Measurements from ENCODE around the gene GM2A. TPM values are rescaled to one million over a fixed set of nuclear protein-coding genes. Genes with fewer than 3 reads are reported as not detected.
A peak's percentile ranks its signal among the peaks of the same experiment; 100 is the strongest.

Gene GM2A
- polyA plus RNA-seq, 1 experiment, result 12.7 TPM

DNA sequence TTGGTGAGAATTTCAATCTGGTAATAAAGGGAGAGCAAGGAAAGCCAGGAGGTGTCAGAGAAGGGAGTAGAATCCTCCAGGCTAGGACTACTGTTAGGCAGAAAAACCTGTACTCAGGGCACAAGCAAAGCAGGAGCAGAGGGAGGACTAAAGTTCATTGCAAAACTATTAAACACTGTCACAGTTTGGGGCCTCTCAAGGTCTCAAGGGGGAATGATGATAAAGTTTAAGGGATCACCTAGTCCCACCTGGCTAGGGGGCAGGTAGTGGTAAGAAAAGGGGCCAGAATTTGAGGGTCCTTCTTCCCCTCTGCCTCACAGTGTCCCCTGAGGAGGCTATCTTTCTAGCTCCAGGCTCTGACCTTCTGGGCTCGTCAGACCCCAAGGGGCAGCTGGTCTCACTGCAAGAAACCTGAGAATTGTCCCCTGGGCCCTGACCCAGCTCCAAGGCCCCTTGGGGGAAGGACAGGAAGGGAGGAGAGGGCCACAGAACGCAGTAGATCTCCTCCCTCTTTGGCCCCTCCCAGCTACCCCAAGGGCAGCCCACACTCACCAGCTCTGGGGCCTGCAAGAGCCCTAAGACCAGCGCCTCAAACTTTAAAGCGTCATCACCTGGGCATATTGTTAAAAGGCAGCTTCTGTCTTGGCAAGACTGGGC lies 30.1 kb upstream of the GM2A start:
- TF ChIP-seq, protein P1, sequence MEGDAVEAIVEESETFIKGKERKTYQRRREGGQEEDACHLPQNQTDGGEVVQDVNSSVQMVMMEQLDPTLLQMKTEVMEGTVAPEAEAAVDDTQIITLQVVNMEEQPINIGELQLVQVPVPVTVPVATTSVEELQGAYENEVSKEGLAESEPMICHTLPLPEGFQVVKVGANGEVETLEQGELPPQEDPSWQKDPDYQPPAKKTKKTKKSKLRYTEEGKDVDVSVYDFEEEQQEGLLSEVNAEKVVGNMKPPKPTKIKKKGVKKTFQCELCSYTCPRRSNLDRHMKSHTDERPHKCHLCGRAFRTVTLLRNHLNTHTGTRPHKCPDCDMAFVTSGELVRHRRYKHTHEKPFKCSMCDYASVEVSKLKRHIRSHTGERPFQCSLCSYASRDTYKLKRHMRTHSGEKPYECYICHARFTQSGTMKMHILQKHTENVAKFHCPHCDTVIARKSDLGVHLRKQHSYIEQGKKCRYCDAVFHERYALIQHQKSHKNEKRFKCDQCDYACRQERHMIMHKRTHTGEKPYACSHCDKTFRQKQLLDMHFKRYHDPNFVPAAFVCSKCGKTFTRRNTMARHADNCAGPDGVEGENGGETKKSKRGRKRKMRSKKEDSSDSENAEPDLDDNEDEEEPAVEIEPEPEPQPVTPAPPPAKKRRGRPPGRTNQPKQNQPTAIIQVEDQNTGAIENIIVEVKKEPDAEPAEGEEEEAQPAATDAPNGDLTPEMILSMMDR (IDR thresholded peaks at IDR 0.05; ENCODE audit: insufficient read depth, low read depth, low read length), result no peak
- Histone ChIP-seq H3K36me3 (ENCODE audit: control insufficient read depth, insufficient read depth, low read length) (no peaks in the 10 kb centered on the region), H3K27me3 (ENCODE audit: control insufficient read depth, insufficient read depth, low read length) (no peaks in the 10 kb centered on the region), H3K4me3 (ENCODE audit: low read depth, low read length) (peak overlapping the region; percentile 61; the same call in 1 of the 2 replicates)
- CTCF ChIA-PET, result interaction anchor here (0.8 to 1.9 kb wide), 5 partner anchors 8 to 97 kb away, joined by 3 to 11 read pairs (median 3); no protein-coding TSS in a partner anchor
- no peak for DNase-seq (ENCODE audit: low read depth)
- POLR2A ChIA-PET, result interaction anchor here (0.5 kb wide), 1 partner anchor 351 kb away, joined by 3 read pairs; no protein-coding TSS in a partner anchor

DNA sequence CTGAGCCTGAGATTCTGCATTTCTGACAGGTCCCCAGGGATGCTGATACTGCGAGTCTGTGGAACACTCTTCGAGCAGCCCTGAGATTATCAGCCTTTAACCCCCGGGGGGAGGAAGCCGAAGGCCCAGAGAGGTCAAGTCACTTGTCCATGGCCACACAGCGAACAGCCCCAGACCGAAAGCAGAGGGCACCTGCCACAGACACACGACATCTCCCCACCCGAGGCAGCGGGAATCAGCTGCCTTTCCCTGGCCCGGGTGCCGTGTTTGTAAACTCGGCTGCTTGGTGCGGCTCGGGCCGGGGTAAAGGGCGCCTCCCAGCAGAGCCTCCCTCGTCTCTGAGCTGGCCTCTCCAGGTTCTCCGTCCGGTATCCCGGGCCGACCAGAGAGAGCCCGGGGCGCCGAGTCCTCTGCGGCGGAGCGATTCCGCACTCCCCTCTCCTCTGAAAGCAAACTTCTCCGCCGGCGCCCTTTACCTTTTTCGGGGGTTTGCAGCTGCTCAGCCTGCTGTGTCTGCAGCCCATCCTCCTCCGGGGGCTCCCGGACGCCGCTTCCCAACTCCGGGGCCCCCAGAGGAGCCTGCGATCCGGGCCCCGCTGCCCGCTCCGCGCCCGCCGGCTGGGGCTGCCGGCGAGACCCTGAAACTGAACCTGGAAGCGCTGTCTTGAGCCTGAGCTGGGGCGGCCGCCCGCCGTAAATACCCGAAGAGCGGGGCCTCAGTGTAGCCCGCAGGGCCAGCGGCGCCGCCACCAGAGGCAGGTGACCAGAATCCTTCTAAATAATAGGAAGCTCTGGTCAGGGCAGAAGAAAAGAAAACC lies 29.3 kb upstream of the GM2A start, which contains the start of gene CCDC69:
Gene CCDC69, minus strand, starts transcription at position 646 of the 818 bp plus-strand sequence. Its CDS starts 122 bp downstream, at position 524.
- CTCF ChIA-PET, result interaction anchor here (0.6 to 1.9 kb wide), 7 partner anchors 9 to 97 kb away, joined by 3 to 11 read pairs (median 3); no protein-coding TSS in a partner anchor
- no peaks in the 10 kb centered on the region for H3K27me3 ChIP-seq (ENCODE audit: control insufficient read depth, insufficient read depth, low read length)
- H3K36me3 ChIP-seq (ENCODE audit: control insufficient read depth, insufficient read depth, low read length), result no peaks in the 10 kb centered on the region
- POLR2A ChIA-PET, result interaction anchor here (0.5 to 0.7 kb wide), 3 partner anchors 29 to 457 kb away, joined by 3 to 14 read pairs (median 4); no protein-coding TSS in a partner anchor
- peak; percentile 4 for DNase-seq (ENCODE audit: low read depth)
- TF ChIP-seq, protein P1 (IDR thresholded peaks at IDR 0.05; ENCODE audit: insufficient read depth, low read depth, low read length), result peak; percentile 41
- peak within 1 kb of the TSS; percentile 61 for H3K4me3 ChIP-seq (ENCODE audit: low read depth, low read length)

DNA sequence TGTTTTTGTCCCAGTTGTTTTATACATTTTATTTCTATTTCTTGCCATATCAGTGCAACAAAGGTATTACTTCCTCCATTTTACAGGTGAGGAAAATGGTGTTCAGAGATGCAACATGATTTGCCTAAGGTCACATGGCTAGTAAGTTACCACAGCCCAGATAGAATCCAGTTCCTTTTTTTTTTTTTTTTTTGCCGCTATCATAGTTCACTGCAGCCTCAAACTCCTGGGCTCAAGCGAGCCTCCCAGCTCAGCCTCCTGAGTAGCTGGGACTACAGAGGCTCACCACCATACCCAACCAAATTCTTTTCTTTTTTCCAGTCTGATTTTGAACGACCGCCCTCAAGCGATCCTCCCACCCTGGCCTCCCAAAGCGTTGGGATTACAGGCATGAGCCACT lies 28.6 kb upstream of the GM2A start:
- no peak for DNase-seq (ENCODE audit: low read depth)
- H3K27me3 ChIP-seq (ENCODE audit: control insufficient read depth, insufficient read depth, low read length), result no peaks in the 10 kb centered on the region
- no peaks in the 10 kb centered on the region for H3K36me3 ChIP-seq (ENCODE audit: control insufficient read depth, insufficient read depth, low read length)
- POLR2A ChIA-PET, result interaction anchor here (0.6 to 0.7 kb wide), 2 partner anchors 28 to 457 kb away, joined by 4 to 14 read pairs; no protein-coding TSS in a partner anchor
- H3K4me3 ChIP-seq (ENCODE audit: low read depth, low read length), result no peak overlapping the region; the same call in 1 of the 2 replicates
- TF ChIP-seq, protein P1 (IDR thresholded peaks at IDR 0.05; ENCODE audit: insufficient read depth, low read depth, low read length), result no peak
- CTCF ChIA-PET, result interaction anchor here (0.6 to 1.9 kb wide), 5 partner anchors 10 to 98 kb away, joined by 3 to 11 read pairs (median 3); no protein-coding TSS in a partner anchor

DNA sequence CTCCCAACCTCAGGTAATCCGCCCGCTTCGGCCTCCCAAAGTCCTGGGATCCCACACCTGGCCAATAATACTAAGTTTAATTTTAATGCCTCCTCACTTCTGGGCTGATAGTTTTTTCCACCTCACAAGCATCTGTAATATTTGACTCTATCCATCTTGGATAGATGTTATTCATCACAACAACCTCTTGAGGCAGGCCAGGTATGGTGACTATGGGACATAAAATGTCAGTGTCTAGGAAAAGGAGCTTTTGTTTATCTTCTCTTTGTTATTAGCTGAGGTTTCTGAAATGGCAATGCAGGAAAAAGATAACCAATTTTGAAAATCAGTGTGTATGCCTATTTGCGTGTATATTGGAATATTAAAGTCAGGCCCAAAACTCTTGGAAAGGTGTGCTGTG lies 27.9 kb upstream of the GM2A start:
- H3K27me3 ChIP-seq (ENCODE audit: control insufficient read depth, insufficient read depth, low read length), result no peaks in the 10 kb centered on the region; the same call in 1 of the 2 replicates
- TF ChIP-seq, protein P1 (IDR thresholded peaks at IDR 0.05; ENCODE audit: insufficient read depth, low read depth, low read length), result no peak
- no peaks in the 10 kb centered on the region for H3K36me3 ChIP-seq (ENCODE audit: control insufficient read depth, insufficient read depth, low read length)
- DNase-seq (ENCODE audit: low read depth), result no peak
- ChIA-PET CTCF (interaction anchor here (1.1 to 1.7 kb wide), 3 partner anchors 14 to 15 kb away, joined by 3 to 5 read pairs (median 3); no protein-coding TSS in a partner anchor), POLR2A (no interaction called here)
- no peak overlapping the region for H3K4me3 ChIP-seq (ENCODE audit: low read depth, low read length)
